ENCODE results near the gene ANKRD1.

Gene ANKRD1

DNA sequence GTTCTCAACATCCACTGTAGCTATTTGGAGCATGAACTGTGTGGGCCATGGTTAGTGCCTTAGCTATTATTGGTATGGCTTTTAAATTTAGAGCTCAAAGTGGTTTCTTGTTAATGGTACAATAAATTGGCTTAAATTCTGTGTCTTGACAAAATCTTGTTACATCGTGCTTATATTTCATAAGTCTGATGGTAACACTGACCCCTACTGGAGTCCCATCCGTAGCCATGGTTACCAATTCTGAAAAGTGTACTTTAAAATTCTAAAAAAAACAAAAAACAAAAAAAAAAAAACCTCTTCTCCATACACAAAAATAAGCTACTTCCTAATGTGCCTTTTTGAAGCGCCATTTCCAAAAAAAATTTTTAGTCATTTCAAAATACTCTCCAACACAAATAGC, 55.5 kb downstream of the ANKRD1 start:
- TF ChIP-seq CTCF (IDR thresholded peaks at IDR 0.05; ENCODE audit: low read depth, low read length) (peak; percentile 42), MAX (IDR thresholded peaks at IDR 0.05; ENCODE audit: low read depth, low read length) (no peak)
- no peak overlapping the region for H3K4me3 ChIP-seq (ENCODE audit: low read depth, low read length)
- DNase-seq (ENCODE audit: low read depth), result peak; percentile 30

DNA sequence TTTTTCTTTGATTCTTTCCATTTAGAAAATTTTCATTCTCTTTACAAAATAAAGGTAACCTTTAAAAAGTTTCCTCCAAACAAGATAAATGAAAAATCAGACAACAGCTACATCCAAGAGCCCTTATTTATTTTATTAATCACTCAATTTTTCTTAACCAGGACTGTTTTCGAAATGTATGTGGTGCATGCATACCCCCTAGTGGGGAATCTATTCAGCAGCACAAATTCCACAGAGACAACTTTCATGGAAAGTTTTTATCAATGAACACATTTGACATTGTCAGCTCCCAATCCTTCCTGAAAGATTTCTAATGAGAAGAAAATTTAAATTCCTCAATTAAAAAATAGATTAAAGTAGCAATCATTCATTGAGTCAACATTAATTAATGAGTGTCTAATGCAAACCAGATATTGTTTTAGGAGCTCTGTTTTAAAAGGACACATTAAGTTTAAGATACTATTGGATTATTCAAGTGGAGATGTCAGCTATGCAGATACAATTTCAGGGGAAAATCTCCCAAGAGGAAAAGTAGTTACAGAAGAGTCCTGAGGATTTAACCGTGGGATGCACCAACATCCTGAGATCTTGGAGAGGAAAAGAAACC, 57.9 kb downstream of the ANKRD1 start:
- TF ChIP-seq MAX (IDR thresholded peaks at IDR 0.05; ENCODE audit: low read depth, low read length) (no peak), CTCF (IDR thresholded peaks at IDR 0.05; ENCODE audit: low read depth, low read length) (peak; percentile 68)
- peak; percentile 45 for DNase-seq (ENCODE audit: low read depth)
- no peak overlapping the region for H3K4me3 ChIP-seq (ENCODE audit: low read depth, low read length)
